Ascending aorta (tissue), 2 donors: Measurements from ENCODE around the gene SMG6. TPM values are rescaled to one million over a fixed set of nuclear protein-coding genes. Genes with fewer than 3 reads are reported as not detected.

ENCODE experiments used
- DNase-seq, 2 donors: peaks; one replicate each; pipeline ENCODE4 v3.0.0-alpha.2; 2019; ENCODE audit warnings: low spot score in 2 of 2
- H3K27ac ChIP-seq, 2 donors: fragments of 200-600 bp; sonication (generic); one replicate each; pipeline ENCODE4 v1.5.1; 2016 to 2017; ENCODE audit warnings: mild to moderate bottlenecking in 1 of 2
- H3K27me3 ChIP-seq: fragments of 200-600 bp; sonication (generic); one replicate; pipeline ENCODE4 v1.5.1; 2017
- H3K36me3 ChIP-seq, 2 donors: fragments of 200-600 bp; sonication (generic); one replicate each; pipeline ENCODE4 v1.5.1; 2016
- H3K4me1 ChIP-seq, 2 donors: fragments of 200-600 bp; sonication (generic); one replicate each; pipeline ENCODE4 v1.5.1; 2016 to 2017; ENCODE audit warnings: mild to moderate bottlenecking in 1 of 2
- H3K4me3 ChIP-seq, 2 donors: fragments of 200-600 bp; sonication (generic); one replicate each; pipeline ENCODE4 v1.5.1; 2016 to 2017; ENCODE audit warnings: mild to moderate bottlenecking in 1 of 2
- H3K9me3 ChIP-seq, 2 donors: fragments of 200-600 bp; sonication (generic); one replicate each; pipeline ENCODE4 v1.5.1; 2016
- CTCF ChIP-seq, 3 experiments: fragments of 200-600 bp in 2 of 3; fragments of 450-650 bp in 1 of 3; sonication (generic) in 2 of 3; IDR thresholded peaks; one replicate each; pipeline ENCODE4 v1.5.1; 2016 to 2019; ENCODE audit warnings: antibody characterized with exemption in 3 of 3, mild to moderate bottlenecking in 1 of 3, moderate library complexity in 1 of 3
- intact Hi-C: fragments of 100-400 bp; cut with DNase I; formaldehyde crosslinking; loops from one replicate; pipeline ENCODE4 v1.15.1; 2023
- total RNA-seq: library from RNA; depleted of rRNA; stranded (reverse); fragments of >200 nt; gene quantifications from one replicate; pipeline ENCODE4 v1.1.0, GENCODE V29; 2016

Gene SMG6
- total RNA-seq, 1 donor from 2014 or later, result 50.8 TPM

- DNase-seq, result peak in 1 of 2 donors; percentile 73
- intact Hi-C loops, result loop anchor here (2.0 to 5.0 kb wide), 2 partner anchors 25 to 130 kb away; no protein-coding TSS in a partner anchor
- H3K4me1 ChIP-seq, result peaks cover 10 to 52% of the 10 kb centered on the region in 2 donors
These were observed 66.1 kb downstream of the SMG6 start for GRCh38 chr17:2237521-2237921.

GRCh38 chr17:2235792-2236366, 67.7 kb downstream of the SMG6 start:
- Histone ChIP-seq H3K4me1 (peaks cover 10 to 65% of the 10 kb centered on the region in 2 donors), H3K9me3 (no peaks in the 10 kb centered on the region), H3K27ac (peak overlapping the region; percentile 29 to 73), H3K27me3 (no peaks in the 10 kb centered on the region), H3K4me3 (no peak overlapping the region), H3K36me3 (peaks cover 0 to 4% of the 10 kb centered on the region in 2 donors)
- intact Hi-C loops, result loop anchor here (2.0 to 5.0 kb wide), 2 partner anchors 23 to 129 kb away; no protein-coding TSS in a partner anchor
- DNase-seq, result peak in 1 of 2 donors; percentile 77
- peak in 1 of 3 experiments; percentile 11 for TF ChIP-seq CTCF (IDR thresholded peaks at IDR 0.05)

More at GRCh38 chr17:2237521-2237921, 66.1 kb downstream of the SMG6 start:
- Histone ChIP-seq H3K27ac (peak overlapping the region; percentile 52 to 73), H3K27me3 (no peaks in the 10 kb centered on the region), H3K4me3 (no peak overlapping the region), H3K36me3 (peaks cover 0 to 1% of the 10 kb centered on the region in 2 donors), H3K9me3 (no peaks in the 10 kb centered on the region)
- no peak for TF ChIP-seq CTCF (IDR thresholded peaks at IDR 0.05)

- H3K27me3 ChIP-seq, result no peaks in the 10 kb centered on the region
- H3K9me3 ChIP-seq, result no peaks in the 10 kb centered on the region
- no peak for TF ChIP-seq CTCF (IDR thresholded peaks at IDR 0.05)
- H3K36me3 ChIP-seq, result peaks cover 0 to 4% of the 10 kb centered on the region in 2 donors
- H3K4me1 ChIP-seq, result peaks cover 10 to 60% of the 10 kb centered on the region in 2 donors
- intact Hi-C loops, result loop anchor here (5.0 kb wide), 1 partner anchor 128 kb away; no protein-coding TSS in a partner anchor
- H3K27ac ChIP-seq, result peak overlapping the region; percentile 29 to 73
- no peak overlapping the region for H3K4me3 ChIP-seq
- DNase-seq, result peak in 1 of 2 donors; percentile 4
These were observed 68.3 kb downstream of the SMG6 start for GRCh38 chr17:2235265-2235664.

GRCh38 chr17:2233441-2233947, 70.1 kb downstream of the SMG6 start:
- H3K27ac ChIP-seq, result peak overlapping the region; percentile 43 to 60
- peaks cover 0 to 4% of the 10 kb centered on the region in 2 donors for H3K36me3 ChIP-seq
- H3K4me1 ChIP-seq, result peaks cover 10 to 54% of the 10 kb centered on the region in 2 donors
- no peaks in the 10 kb centered on the region for H3K9me3 ChIP-seq
- no peaks in the 10 kb centered on the region for H3K27me3 ChIP-seq
- TF ChIP-seq CTCF (IDR thresholded peaks at IDR 0.05), result no peak
- DNase-seq, result peak in 1 of 2 donors; percentile 65
- intact Hi-C loops, result no loop called here
- no peak overlapping the region for H3K4me3 ChIP-seq

- intact Hi-C loops, result no loop called here
- Histone ChIP-seq H3K27ac (peak overlapping the region; percentile 37 to 43), H3K27me3 (no peaks in the 10 kb centered on the region), H3K36me3 (peaks cover 0 to 4% of the 10 kb centered on the region in 2 donors), H3K4me1 (peaks cover 10 to 42% of the 10 kb centered on the region in 2 donors), H3K4me3 (no peak overlapping the region), H3K9me3 (no peaks in the 10 kb centered on the region)
- DNase-seq, result peak in 1 of 2 donors; percentile 62
- no peak for TF ChIP-seq CTCF (IDR thresholded peaks at IDR 0.05)
These were observed 71.3 kb downstream of the SMG6 start for GRCh38 chr17:2232244-2232638.
